HEK293 (cell line): ENCODE results near the gene IFITM1.

Source experiments
- CTCF ChIP-seq: fragments of 450-650 bp; formaldehyde crosslinking; IDR thresholded peaks from 2 replicates; pipeline ENCODE4 v1.5.1; 2016; ENCODE audit warnings: missing biosample characterization, missing genetic modification characterization
- GLIS2 ChIP-seq: fragments of 450-650 bp; formaldehyde crosslinking; IDR thresholded peaks from 2 replicates; pipeline ENCODE4 v1.5.1; 2016; ENCODE audit warnings: missing biosample characterization, missing genetic modification characterization
- YY1 ChIP-seq: fragments of 450-650 bp; formaldehyde crosslinking; IDR thresholded peaks from 2 replicates; pipeline ENCODE4 v1.5.1; 2018; ENCODE audit warnings: missing biosample characterization, missing genetic modification characterization
- ZBTB20 ChIP-seq: fragments of 450-650 bp; formaldehyde crosslinking; IDR thresholded peaks from 2 replicates; pipeline ENCODE4 v1.5.1; 2016; ENCODE audit warnings: missing biosample characterization, missing genetic modification characterization
- ZNF184 ChIP-seq: fragments of 450-650 bp; IDR thresholded peaks from 2 replicates; pipeline ENCODE4 v1.5.1; 2018; ENCODE audit warnings: missing biosample characterization, mild to moderate bottlenecking, missing genetic modification characterization
- ZNF777 ChIP-seq: fragments of 450-650 bp; formaldehyde crosslinking; IDR thresholded peaks from 2 replicates; pipeline ENCODE4 v1.5.1; 2017; ENCODE audit warnings: missing biosample characterization, missing genetic modification characterization, borderline replicate concordance
- ZNF792 ChIP-seq: fragments of 450-650 bp; formaldehyde crosslinking; IDR thresholded peaks from 2 replicates; pipeline ENCODE4 v1.5.1; 2016; ENCODE audit warnings: missing biosample characterization, missing genetic modification characterization
- TF ChIP-seq, protein P1 (sequence below): fragments of 450-650 bp; formaldehyde crosslinking; IDR thresholded peaks from 2 replicates; pipeline ENCODE4 v1.5.1; 2016; ENCODE audit warnings: missing biosample characterization, missing genetic modification characterization
- TF ChIP-seq, protein P2 (sequence below): fragments of 450-650 bp; formaldehyde crosslinking; IDR thresholded peaks from 2 replicates; pipeline ENCODE4 v1.5.1; 2016; ENCODE audit warnings: missing biosample characterization, missing genetic modification characterization
- TF ChIP-seq, protein P3 (sequence below): fragments of 450-650 bp; formaldehyde crosslinking; IDR thresholded peaks from 2 replicates; pipeline ENCODE4 v1.5.1; 2016; ENCODE audit warnings: missing biosample characterization, missing genetic modification characterization
- TF ChIP-seq, protein P4 (sequence below): fragments of 450-650 bp; formaldehyde crosslinking; IDR thresholded peaks from 2 replicates; pipeline ENCODE4 v1.5.1; 2016; ENCODE audit warnings: missing biosample characterization, missing genetic modification characterization

DNA sequence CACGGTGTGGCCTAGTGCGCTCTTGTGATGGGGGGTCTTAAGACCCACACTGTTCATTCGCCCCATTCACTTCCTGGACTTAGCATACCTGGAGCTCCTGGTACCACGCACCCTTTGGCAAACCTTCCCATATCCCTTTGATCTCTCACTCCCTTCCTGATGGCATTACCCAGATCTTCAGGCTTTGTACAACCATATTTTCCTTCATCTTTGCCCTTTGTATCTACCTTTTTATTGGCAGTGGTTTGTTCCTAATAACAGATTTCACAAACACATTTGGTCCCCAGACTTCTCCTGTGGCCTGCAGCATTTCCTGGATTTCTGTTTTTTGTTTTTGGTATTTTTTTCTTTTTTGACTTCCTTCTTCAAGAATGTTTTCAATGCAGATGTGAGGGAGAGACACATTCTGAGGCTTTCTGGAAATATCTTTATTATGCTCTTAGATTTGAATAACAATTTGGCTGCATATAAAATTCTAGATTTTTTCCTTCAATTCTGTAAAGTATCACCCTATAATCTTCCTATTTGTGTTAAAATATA, 22.9 kb downstream of the IFITM1 start:
- TF ChIP-seq ZNF184 (tag by site-specific recombination) = no peak
- TF ChIP-seq, protein P1, sequence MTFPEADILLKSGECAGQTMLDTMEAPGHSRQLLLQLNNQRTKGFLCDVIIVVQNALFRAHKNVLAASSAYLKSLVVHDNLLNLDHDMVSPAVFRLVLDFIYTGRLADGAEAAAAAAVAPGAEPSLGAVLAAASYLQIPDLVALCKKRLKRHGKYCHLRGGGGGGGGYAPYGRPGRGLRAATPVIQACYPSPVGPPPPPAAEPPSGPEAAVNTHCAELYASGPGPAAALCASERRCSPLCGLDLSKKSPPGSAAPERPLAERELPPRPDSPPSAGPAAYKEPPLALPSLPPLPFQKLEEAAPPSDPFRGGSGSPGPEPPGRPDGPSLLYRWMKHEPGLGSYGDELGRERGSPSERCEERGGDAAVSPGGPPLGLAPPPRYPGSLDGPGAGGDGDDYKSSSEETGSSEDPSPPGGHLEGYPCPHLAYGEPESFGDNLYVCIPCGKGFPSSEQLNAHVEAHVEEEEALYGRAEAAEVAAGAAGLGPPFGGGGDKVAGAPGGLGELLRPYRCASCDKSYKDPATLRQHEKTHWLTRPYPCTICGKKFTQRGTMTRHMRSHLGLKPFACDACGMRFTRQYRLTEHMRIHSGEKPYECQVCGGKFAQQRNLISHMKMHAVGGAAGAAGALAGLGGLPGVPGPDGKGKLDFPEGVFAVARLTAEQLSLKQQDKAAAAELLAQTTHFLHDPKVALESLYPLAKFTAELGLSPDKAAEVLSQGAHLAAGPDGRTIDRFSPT (tag by site-specific recombination) = no peak
- TF ChIP-seq, protein P2, sequence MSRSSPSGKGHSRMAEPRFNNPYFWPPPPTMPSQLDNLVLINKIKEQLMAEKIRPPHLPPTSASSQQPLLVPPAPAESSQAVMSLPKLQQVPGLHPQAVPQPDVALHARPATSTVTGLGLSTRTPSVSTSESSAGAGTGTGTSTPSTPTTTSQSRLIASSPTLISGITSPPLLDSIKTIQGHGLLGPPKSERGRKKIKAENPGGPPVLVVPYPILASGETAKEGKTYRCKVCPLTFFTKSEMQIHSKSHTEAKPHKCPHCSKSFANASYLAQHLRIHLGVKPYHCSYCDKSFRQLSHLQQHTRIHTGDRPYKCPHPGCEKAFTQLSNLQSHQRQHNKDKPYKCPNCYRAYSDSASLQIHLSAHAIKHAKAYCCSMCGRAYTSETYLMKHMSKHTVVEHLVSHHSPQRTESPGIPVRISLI = no peak
- no peak for TF ChIP-seq ZNF777
- TF ChIP-seq CTCF (tag by site-specific recombination) = no peak
- TF ChIP-seq GLIS2 (tag by site-specific recombination) = no peak
- TF ChIP-seq ZBTB20 (tag by site-specific recombination) = no peak
- TF ChIP-seq, protein P3, sequence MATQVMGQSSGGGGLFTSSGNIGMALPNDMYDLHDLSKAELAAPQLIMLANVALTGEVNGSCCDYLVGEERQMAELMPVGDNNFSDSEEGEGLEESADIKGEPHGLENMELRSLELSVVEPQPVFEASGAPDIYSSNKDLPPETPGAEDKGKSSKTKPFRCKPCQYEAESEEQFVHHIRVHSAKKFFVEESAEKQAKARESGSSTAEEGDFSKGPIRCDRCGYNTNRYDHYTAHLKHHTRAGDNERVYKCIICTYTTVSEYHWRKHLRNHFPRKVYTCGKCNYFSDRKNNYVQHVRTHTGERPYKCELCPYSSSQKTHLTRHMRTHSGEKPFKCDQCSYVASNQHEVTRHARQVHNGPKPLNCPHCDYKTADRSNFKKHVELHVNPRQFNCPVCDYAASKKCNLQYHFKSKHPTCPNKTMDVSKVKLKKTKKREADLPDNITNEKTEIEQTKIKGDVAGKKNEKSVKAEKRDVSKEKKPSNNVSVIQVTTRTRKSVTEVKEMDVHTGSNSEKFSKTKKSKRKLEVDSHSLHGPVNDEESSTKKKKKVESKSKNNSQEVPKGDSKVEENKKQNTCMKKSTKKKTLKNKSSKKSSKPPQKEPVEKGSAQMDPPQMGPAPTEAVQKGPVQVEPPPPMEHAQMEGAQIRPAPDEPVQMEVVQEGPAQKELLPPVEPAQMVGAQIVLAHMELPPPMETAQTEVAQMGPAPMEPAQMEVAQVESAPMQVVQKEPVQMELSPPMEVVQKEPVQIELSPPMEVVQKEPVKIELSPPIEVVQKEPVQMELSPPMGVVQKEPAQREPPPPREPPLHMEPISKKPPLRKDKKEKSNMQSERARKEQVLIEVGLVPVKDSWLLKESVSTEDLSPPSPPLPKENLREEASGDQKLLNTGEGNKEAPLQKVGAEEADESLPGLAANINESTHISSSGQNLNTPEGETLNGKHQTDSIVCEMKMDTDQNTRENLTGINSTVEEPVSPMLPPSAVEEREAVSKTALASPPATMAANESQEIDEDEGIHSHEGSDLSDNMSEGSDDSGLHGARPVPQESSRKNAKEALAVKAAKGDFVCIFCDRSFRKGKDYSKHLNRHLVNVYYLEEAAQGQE = no peak
- TF ChIP-seq YY1 (tag by site-specific recombination) = no peak
- TF ChIP-seq, protein P4, sequence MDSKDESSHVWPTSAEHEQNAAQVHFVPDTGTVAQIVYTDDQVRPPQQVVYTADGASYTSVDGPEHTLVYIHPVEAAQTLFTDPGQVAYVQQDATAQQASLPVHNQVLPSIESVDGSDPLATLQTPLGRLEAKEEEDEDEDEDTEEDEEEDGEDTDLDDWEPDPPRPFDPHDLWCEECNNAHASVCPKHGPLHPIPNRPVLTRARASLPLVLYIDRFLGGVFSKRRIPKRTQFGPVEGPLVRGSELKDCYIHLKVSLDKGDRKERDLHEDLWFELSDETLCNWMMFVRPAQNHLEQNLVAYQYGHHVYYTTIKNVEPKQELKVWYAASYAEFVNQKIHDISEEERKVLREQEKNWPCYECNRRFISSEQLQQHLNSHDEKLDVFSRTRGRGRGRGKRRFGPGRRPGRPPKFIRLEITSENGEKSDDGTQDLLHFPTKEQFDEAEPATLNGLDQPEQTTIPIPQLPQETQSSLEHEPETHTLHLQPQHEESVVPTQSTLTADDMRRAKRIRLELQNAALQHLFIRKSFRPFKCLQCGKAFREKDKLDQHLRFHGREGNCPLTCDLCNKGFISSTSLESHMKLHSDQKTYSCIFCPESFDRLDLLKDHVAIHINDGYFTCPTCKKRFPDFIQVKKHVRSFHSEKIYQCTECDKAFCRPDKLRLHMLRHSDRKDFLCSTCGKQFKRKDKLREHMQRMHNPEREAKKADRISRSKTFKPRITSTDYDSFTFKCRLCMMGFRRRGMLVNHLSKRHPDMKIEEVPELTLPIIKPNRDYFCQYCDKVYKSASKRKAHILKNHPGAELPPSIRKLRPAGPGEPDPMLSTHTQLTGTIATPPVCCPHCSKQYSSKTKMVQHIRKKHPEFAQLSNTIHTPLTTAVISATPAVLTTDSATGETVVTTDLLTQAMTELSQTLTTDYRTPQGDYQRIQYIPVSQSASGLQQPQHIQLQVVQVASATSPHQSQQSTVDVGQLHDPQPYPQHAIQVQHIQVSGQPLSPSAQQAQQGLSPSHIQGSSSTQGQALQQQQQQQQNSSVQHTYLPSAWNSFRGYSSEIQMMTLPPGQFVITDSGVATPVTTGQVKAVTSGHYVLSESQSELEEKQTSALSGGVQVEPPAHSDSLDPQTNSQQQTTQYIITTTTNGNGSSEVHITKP (tag by site-specific recombination) = peak; percentile 65
- no peak for TF ChIP-seq ZNF792 (tag by site-specific recombination)
